Ishikawa (cell line): ENCODE results near the gene AKNA.

Experiments
- CEBPB ChIP-seq: IDR thresholded peaks from 2 replicates; pipeline ENCODE4 v1.6.1; 2012
- CREB1 ChIP-seq: IDR thresholded peaks from 2 replicates; pipeline ENCODE4 v1.6.1; 2012; ENCODE audit warnings: low read depth
- EGR1 ChIP-seq: IDR thresholded peaks from 2 replicates; pipeline ENCODE4 v1.6.1; 2012
- EP300 ChIP-seq: IDR thresholded peaks from 2 replicates; pipeline ENCODE4 v1.6.1; 2012; ENCODE audit warnings: borderline replicate concordance
- FOXM1 ChIP-seq: IDR thresholded peaks from 2 replicates; pipeline ENCODE4 v1.6.1; 2012; ENCODE audit warnings: low read depth, borderline replicate concordance
- MAX ChIP-seq: IDR thresholded peaks from 2 replicates; pipeline ENCODE4 v1.6.1; 2012
- NFIC ChIP-seq: IDR thresholded peaks from 2 replicates; pipeline ENCODE4 v1.6.1; 2012
- RAD21 ChIP-seq: IDR thresholded peaks from 2 replicates; pipeline ENCODE4 v1.6.1; 2012; ENCODE audit warnings: low read depth
- REST ChIP-seq: IDR thresholded peaks from 2 replicates; pipeline ENCODE4 v1.6.1; 2012; ENCODE audit warnings: low read depth, mild to moderate bottlenecking
- TAF1 ChIP-seq: IDR thresholded peaks from 2 replicates; pipeline ENCODE4 v1.6.1; 2012; ENCODE audit warnings: low read depth, mild to moderate bottlenecking
- TCF12 ChIP-seq: IDR thresholded peaks from 2 replicates; pipeline ENCODE4 v1.6.1; 2012; ENCODE audit warnings: low read depth
- TEAD4 ChIP-seq: IDR thresholded peaks from 2 replicates; pipeline ENCODE4 v1.6.1; 2012
- USF1 ChIP-seq: IDR thresholded peaks from 2 replicates; pipeline ENCODE4 v1.6.1; 2012
- YY1 ChIP-seq: IDR thresholded peaks from 2 replicates; pipeline ENCODE4 v1.6.1; 2012; ENCODE audit warnings: low read depth
- ZBTB7A ChIP-seq: IDR thresholded peaks from 2 replicates; pipeline ENCODE4 v1.6.1; 2012; ENCODE audit warnings: low read depth

Gene AKNA

GRCh38 chr9:114424126-114424525 lies 36.3 kb upstream of the AKNA start:
- TF ChIP-seq REST (no peak), ZBTB7A (no peak), EP300 (no peak), YY1 (no peak), USF1 (no peak), NFIC (no peak), CREB1 (no peak), FOXM1 (no peak), RAD21 (no peak), EGR1 (no peak), CEBPB (no peak), MAX (no peak), TEAD4 (no peak), TCF12 (no peak), TAF1 (no peak)

- TF ChIP-seq REST: no peak
- TF ChIP-seq MAX: no peak
- no peak for TF ChIP-seq FOXM1
- TF ChIP-seq TCF12: no peak
- no peak for TF ChIP-seq RAD21
- no peak for TF ChIP-seq YY1
- no peak for TF ChIP-seq NFIC
- TF ChIP-seq ZBTB7A: no peak
- no peak for TF ChIP-seq EP300
- no peak for TF ChIP-seq TEAD4
- TF ChIP-seq CEBPB: no peak
- TF ChIP-seq CREB1: no peak
- no peak for TF ChIP-seq USF1
- TF ChIP-seq TAF1: no peak
- no peak for TF ChIP-seq EGR1
Observed at GRCh38 chr9:114423181-114423580, 35.4 kb upstream of the AKNA start.

- no peak for TF ChIP-seq NFIC
- TF ChIP-seq CREB1: no peak
- TF ChIP-seq RAD21: no peak
- no peak for TF ChIP-seq USF1
- TF ChIP-seq TEAD4: no peak
- TF ChIP-seq MAX: no peak
- no peak for TF ChIP-seq TCF12
- no peak for TF ChIP-seq REST
- no peak for TF ChIP-seq ZBTB7A
- no peak for TF ChIP-seq TAF1
- TF ChIP-seq YY1: no peak
- no peak for TF ChIP-seq EGR1
- no peak for TF ChIP-seq EP300
- TF ChIP-seq FOXM1: no peak
- TF ChIP-seq CEBPB: no peak
Observed at GRCh38 chr9:114421147-114421546, 33.4 kb upstream of the AKNA start.

- no peak for TF ChIP-seq CEBPB
Observed at GRCh38 chr9:114419796-114420195, 32.0 kb upstream of the AKNA start.

GRCh38 chr9:114418053-114418452 lies 30.3 kb upstream of the AKNA start:
- no peak for TF ChIP-seq TAF1
- TF ChIP-seq EGR1: no peak
- no peak for TF ChIP-seq EP300
- TF ChIP-seq USF1: no peak
- TF ChIP-seq CEBPB: no peak
- no peak for TF ChIP-seq MAX
- TF ChIP-seq FOXM1: no peak
- TF ChIP-seq YY1: no peak
- no peak for TF ChIP-seq TEAD4
- TF ChIP-seq CREB1: no peak
- no peak for TF ChIP-seq TCF12
- no peak for TF ChIP-seq ZBTB7A
- TF ChIP-seq NFIC: no peak
